GM19372 (cell line): ENCODE data around the gene ZNF574.

Source experiments
- ATAC-seq: cut with Tn5 transposase; IDR thresholded peaks from one replicate; pipeline ENCODE4 v1.9.1; 2021; ENCODE audit warnings: mild to moderate bottlenecking, low read depth, moderate library complexity; ENCODE audit not compliant: unreplicated experiment

The ZNF574 gene

GRCh38 chr19:42053037-42053935 is 22.7 kb upstream of the ZNF574 start:
- no peak for ATAC-seq

- ATAC-seq: no peak
These were observed 21.8 kb upstream of the ZNF574 start for GRCh38 chr19:42054205-42054604.

DNA sequence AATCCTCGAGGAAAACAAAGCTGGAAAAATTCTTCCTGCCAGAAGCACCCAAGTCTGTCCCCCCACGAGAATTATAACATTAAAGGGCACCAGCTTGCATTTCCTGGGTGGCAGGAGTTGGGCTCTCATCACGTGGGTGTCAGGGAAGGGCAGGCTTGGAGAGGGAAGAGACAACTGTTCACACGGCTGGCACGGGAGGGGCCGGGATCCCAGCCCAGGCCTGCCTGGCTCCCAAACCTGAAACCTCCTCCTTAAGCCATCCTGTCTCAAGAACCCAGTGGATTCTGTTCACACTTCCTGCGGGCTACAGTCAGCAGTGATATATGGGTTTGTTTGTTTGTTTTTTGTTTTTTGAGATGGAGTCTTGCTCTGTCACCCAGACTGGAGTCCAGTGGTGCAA is 18.1 kb upstream of the ZNF574 start:
- no peak for ATAC-seq

DNA sequence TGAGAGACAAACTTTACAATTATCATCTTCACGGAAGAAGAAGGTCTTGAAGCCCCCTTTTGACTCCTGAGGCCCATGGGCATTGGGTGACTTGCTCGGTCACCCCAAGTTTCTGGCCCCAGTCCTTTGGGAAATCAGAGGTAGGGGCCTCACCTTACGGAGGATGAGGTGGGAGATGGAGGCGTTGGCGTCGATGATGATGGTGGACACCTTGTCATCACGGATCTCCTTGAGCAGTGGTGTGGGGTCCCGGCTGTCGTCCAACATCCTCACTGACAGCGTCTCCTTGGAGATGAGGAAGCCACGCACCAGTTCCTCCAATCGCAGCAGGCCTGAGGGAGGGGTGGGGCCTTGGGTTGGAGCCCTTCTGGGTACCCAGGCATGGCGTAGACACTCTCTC is 16.8 kb upstream of the ZNF574 start:
- ATAC-seq: no peak

- no peak for ATAC-seq
These were observed 15.8 kb upstream of the ZNF574 start for GRCh38 chr19:42060117-42060516.

- no peak for ATAC-seq
These were observed 13.6 kb upstream of the ZNF574 start for GRCh38 chr19:42062381-42062780.

GRCh38 chr19:42064432-42064831 is 11.5 kb upstream of the ZNF574 start:
- ATAC-seq: no peak

- ATAC-seq: no peak
These were observed 10.9 kb upstream of the ZNF574 start for GRCh38 chr19:42065051-42065450.

DNA sequence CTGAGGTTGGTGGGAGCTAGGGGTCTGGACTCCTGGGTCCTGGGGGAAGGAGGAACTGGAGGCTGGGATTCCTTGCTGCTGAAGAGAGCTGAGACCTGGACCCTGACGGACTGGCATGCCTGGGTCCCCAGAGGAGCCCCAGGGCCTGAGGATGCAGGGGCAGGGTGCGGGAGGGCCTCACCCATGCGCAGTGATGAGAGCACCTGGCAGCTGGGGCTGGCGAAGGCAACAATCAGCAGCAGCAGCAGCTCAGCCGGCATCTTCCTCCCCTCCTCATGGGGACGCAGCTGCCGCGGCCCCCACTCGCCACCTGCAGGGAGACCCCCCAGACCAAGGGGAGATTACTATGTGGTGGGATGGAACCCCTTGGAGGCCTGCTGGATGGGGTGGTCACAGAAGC is 10.5 kb upstream of the ZNF574 start:
- ATAC-seq: no peak

DNA sequence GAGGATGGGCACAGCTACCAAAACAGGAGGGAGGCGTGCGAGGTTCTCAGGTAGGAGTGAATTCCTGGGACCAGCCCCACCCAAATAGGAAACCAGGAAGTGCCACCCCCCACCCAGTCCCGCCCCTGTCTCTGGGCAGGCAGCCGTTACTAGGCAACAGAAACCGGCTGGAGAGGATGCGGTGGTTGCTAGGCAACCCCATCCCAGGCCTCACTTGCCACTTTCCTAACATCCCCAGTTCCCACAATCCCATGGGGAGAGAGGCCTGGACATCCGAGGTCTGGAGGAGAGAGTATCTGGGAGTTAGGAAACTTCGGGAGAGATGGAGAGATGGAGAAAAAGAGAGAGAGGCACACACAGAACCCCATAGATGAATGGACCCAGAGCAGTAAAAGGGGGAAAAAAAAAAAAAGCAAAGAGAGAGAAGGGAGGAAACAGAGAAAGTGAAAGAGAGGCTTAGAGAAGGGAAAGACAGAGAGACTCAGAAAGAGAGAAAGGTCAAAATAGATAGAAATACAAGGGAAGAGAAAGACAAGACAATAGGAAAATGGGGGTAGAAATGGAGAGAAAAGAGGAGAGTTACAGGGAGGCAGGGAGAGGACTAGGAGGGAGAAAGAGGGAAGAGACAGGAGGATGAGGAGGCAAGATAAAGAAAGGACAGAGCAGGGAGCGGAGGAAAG is 9.8 kb upstream of the ZNF574 start:
- ATAC-seq: no peak

DNA sequence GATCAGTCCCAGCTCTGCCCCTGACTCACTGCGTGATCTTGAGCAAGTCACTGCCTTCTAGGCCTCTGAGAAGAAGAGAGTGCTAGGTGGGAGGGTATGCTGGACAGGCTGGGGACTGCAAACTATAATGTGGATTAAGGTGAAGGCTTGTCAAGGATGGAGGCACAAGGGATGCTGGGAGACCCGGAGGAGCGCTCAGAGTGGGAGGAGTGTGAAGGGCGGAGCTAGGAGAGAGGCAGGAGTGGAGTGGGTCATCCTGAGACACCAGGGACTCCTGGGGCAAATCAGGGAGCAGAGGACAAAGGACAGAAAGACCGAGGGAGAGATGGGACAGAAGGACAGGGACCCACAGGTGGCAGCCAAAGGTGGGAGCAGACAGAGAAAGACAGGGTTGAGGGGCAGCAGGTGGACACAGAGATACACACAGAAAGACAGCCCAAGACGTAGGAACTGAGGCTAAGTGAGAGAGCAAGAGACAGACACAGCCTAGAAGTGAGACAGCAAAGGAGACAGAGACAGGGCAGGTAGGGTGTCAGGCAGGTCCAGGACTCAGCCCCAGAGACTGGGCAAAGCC is 8.6 kb upstream of the ZNF574 start:
- no peak for ATAC-seq

DNA sequence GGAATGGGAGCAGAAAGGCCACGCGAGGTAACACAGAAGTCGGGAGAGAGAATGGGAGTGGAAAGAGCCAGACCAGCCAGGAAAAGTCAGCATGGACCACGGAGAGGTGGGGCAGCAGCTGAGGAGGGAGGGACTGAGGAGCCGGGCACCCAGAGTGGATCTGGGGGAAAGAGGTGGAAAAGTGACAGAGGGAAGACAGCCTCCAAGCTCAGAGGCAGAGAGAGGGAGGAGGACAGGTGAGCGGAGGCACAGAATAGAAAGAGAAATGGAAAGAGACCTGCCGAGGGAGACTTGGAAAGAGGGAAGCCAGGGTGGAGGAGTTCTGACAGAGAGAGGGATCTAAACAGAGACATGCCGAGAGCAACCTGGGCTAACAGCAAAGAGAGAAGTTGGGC is 7.6 kb upstream of the ZNF574 start:
- ATAC-seq: no peak

- no peak for ATAC-seq
These were observed 7.0 kb upstream of the ZNF574 start for GRCh38 chr19:42068756-42069571.

DNA sequence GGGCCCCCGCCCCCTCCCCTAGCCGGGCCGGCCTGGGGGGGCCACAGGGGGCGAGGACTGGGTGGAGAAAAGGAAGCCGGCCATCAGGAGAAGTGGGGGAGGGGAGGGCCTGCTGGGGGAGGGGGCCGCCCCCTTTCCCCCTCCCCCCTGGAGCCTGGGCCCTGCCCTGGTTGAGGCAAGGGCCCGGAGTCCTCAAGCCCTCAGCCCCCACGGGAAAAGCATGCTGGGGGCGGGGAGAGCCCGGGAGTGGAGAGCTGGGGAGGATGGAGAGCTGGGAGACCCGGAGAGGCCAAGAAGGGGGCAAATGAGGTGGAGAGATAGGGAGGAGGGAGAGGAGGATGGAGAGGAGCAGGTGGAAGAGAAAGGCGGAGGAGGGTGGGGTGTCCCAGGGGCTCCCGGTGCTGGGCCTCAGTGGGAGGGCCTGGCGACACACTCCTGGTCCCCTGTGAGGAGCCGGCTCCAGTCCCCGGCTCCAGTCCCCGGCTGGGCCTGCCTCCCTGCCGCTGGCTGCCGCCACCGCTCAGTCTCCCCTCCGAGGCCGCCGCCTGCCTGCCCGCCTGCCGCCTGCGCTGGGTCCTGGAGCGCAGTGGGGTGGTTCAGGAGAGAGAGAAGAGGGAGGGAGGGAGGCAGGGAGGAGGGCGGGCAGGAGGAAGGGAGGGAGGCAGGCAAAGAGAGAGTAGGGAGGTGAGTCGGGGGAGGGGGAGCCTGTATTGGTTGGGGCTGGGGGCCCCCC is 6.2 kb upstream of the ZNF574 start, which contains the start of gene GRIK5:
Gene GRIK5 (minus strand): TSS at position 588 of the 733 bp plus-strand sequence. CDS start 4,436 bp downstream, outside the sequence.
- no peak for ATAC-seq

- no peak for ATAC-seq
These were observed 4.7 kb upstream of the ZNF574 start for GRCh38 chr19:42071247-42071646.

GRCh38 chr19:42074513-42075363 is 1.2 kb upstream of the ZNF574 start:
- no peak for ATAC-seq

DNA sequence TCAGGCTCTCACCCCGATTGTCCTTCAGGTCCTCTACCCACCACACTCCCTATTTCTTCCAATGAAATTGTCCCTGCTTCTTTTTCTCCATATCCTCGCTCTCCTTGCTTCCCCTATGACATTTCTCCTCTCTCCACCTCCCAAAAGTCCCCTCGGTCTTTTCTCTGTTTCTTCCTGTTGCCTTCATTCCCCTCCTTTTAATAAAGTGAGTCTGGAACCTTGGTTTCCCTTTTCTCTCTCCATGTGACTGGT is 676 bp upstream of the ZNF574 start:
- ATAC-seq: no peak

GRCh38 chr19:42076380-42076944 is 496 bp downstream of the ZNF574 start:
- peak; percentile 18 for ATAC-seq

- no peak for ATAC-seq
These were observed 2.1 kb downstream of the ZNF574 start for GRCh38 chr19:42078058-42078457.
